Trophoblast cell (in vitro differentiated cells and primary cell): ENCODE data around the gene AMBRA1.
"Not testable (repeated sequence)": the region's sequence is repeated elsewhere in the genome, so short reads cannot be mapped to it uniquely, and the experiment has no call there.

Experiments
- DNase-seq, 2 donors: peaks; one replicate each; pipeline ENCODE4 v3.0.0-alpha.2; 2016
- H2AFZ ChIP-seq: 2 replicates; pipeline ENCODE4 v1.6.1; 2013; ENCODE audit warnings: low read length, moderate library complexity, mild to moderate bottlenecking; ENCODE audit not compliant: insufficient read depth, poor library complexity
- H2AK5ac ChIP-seq: 2 replicates; pipeline ENCODE4 v1.6.1; 2013; ENCODE audit warnings: mild to moderate bottlenecking, low read length
- H2BK120ac ChIP-seq: 2 replicates; pipeline ENCODE4 v1.6.1; 2013; ENCODE audit warnings: low read length, mild to moderate bottlenecking, moderate library complexity; ENCODE audit not compliant: insufficient read depth, poor library complexity
- H2BK12ac ChIP-seq: 2 replicates; pipeline ENCODE4 v1.6.1; 2013; ENCODE audit warnings: mild to moderate bottlenecking, low read length, moderate library complexity
- H2BK5ac ChIP-seq: 2 replicates; pipeline ENCODE4 v1.6.1; 2013; ENCODE audit warnings: low read length, low read depth, moderate library complexity, mild to moderate bottlenecking; ENCODE audit not compliant: poor library complexity
- H3K14ac ChIP-seq: 2 replicates; pipeline ENCODE4 v1.6.1; 2013; ENCODE audit warnings: mild to moderate bottlenecking, low read length
- H3K18ac ChIP-seq: 2 replicates; pipeline ENCODE4 v1.6.1; 2013; ENCODE audit warnings: mild to moderate bottlenecking, low read length
- H3K23ac ChIP-seq: 2 replicates; pipeline ENCODE4 v1.6.1; 2013; ENCODE audit warnings: low read length
- H3K27ac ChIP-seq: 2 replicates; pipeline ENCODE4 v1.5.1; 2013; ENCODE audit warnings: low read depth, mild to moderate bottlenecking, inconsistent platforms, low read length, moderate library complexity
- H3K27me3 ChIP-seq: 2 replicates; pipeline ENCODE4 v1.6.1; 2013; ENCODE audit warnings: inconsistent platforms, mild to moderate bottlenecking, low read length, moderate library complexity; ENCODE audit not compliant: insufficient read depth
- H3K36me3 ChIP-seq, 2 experiments: 1 replicate in 1 of 2; 2 replicates in 1 of 2; pipeline ENCODE4 v1.6.1; 2013; ENCODE audit warnings: low read length in 2 of 2, mild to moderate bottlenecking in 2 of 2, moderate library complexity in 1 of 2; ENCODE audit not compliant: insufficient read depth in 2 of 2, control insufficient read depth in 1 of 2
- H3K4ac ChIP-seq: 2 replicates; pipeline ENCODE4 v1.6.1; 2013; ENCODE audit warnings: low read depth, mild to moderate bottlenecking, low read length, moderate library complexity
- H3K4me1 ChIP-seq, 2 experiments: 1 replicate in 1 of 2; 2 replicates in 1 of 2; pipeline ENCODE4 v1.6.1; 2013; ENCODE audit warnings: low read length in 2 of 2, mild to moderate bottlenecking in 2 of 2, moderate library complexity in 1 of 2; ENCODE audit not compliant: insufficient read depth in 2 of 2, control insufficient read depth in 1 of 2
- H3K4me2 ChIP-seq: 2 replicates; pipeline ENCODE4 v1.6.1; 2013; ENCODE audit warnings: inconsistent platforms, mild to moderate bottlenecking, low read length, moderate library complexity
- H3K4me3 ChIP-seq: 2 replicates; pipeline ENCODE4 v1.5.1; 2013; ENCODE audit warnings: mild to moderate bottlenecking, low read depth, low read length, inconsistent platforms
- H3K79me1 ChIP-seq: one replicate; pipeline ENCODE4 v1.6.1; 2013; ENCODE audit warnings: low read length
- H3K79me2 ChIP-seq: 2 replicates; pipeline ENCODE4 v1.6.1; 2013; ENCODE audit warnings: low read length, mild to moderate bottlenecking; ENCODE audit not compliant: control insufficient read depth, insufficient read depth, poor library complexity
- H3K9ac ChIP-seq: 2 replicates; pipeline ENCODE4 v1.6.1; 2013; ENCODE audit warnings: mild to moderate bottlenecking, low read length
- H3K9me3 ChIP-seq: 2 replicates; pipeline ENCODE4 v1.6.1; 2013; ENCODE audit warnings: low read depth, mild to moderate bottlenecking, control low read depth, inconsistent platforms, low read length; ENCODE audit not compliant: insufficient read depth
- H4K12ac ChIP-seq: 2 replicates; pipeline ENCODE4 v1.6.1; 2013; ENCODE audit warnings: low read depth, mild to moderate bottlenecking, low read length, moderate library complexity
- H4K8ac ChIP-seq: 2 replicates; pipeline ENCODE4 v1.6.1; 2013; ENCODE audit warnings: low read depth, mild to moderate bottlenecking, low read length, moderate library complexity
- H4K91ac ChIP-seq: one replicate; pipeline ENCODE4 v1.6.1; 2013; ENCODE audit warnings: low read depth, mild to moderate bottlenecking, low read length, moderate library complexity
- WGBS: extraction: QIAGEN DNeasy Blood & Tissue Kit; methylation state at CpG from one replicate; pipeline ENCODE4 v1.1.7; 2013; ENCODE audit warnings: missing lambda C conversion rate; ENCODE audit not compliant: insufficient read length, insufficient coverage; ENCODE audit errors: extremely low coverage; 5-methylcytosine and 5-hydroxymethylcytosine counted together

AMBRA1 gene

GRCh38 chr11:46371262-46371661, 222.6 kb downstream of the AMBRA1 start:
- H3K4me1 ChIP-seq, H3K4ac ChIP-seq, DNase-seq, H2AK5ac ChIP-seq, H4K12ac ChIP-seq, H3K27ac ChIP-seq, H3K9ac ChIP-seq, H3K79me2 ChIP-seq, H2AFZ ChIP-seq, H3K27me3 ChIP-seq, H3K23ac ChIP-seq, H3K4me3 ChIP-seq, H2BK12ac ChIP-seq, H3K79me1 ChIP-seq, H3K9me3 ChIP-seq, H2BK120ac ChIP-seq, H3K14ac ChIP-seq, H2BK5ac ChIP-seq, H3K4me2 ChIP-seq, H4K91ac ChIP-seq, H3K18ac ChIP-seq, H4K8ac ChIP-seq: not testable (repeated sequence)
- H3K36me3 ChIP-seq = peaks cover 71% of the 10 kb centered on the region in 2 experiments
- WGBS = no CpG with 5 or more reads among the region's 19 CpGs

DNA sequence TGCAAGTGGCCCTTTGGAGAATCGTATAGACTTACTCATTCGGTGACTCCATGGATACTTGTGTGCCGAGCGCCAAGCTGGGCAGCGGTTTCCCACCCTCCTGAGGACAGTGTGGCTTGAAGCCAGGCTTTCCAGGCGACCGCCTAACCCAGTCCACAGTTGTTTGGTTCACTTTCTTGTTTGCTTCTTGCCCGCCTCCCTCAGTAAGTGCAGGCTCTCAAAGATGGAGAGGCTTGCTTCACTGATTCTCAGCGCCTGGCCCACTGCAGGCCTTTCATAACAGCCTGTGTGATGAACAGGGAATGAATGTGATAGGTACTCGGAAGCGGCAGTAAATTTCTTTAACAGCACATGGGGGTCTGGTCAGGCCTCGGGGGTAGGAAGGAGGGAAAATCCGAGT, 223.6 kb downstream of the AMBRA1 start:
- Histone ChIP-seq H3K18ac (no peak overlapping the region), H3K4me3 (no peak overlapping the region), H4K91ac (no peak overlapping the region), H4K8ac (no peak overlapping the region), H3K23ac (no peak overlapping the region), H3K4me2 (no peak overlapping the region), H2BK120ac (no peak overlapping the region), H3K4me1 (peaks cover 0 to 6% of the 10 kb centered on the region in 2 experiments), H2AFZ (no peak overlapping the region), H3K14ac (no peak overlapping the region), H3K79me1 (no peaks in the 10 kb centered on the region), H2AK5ac (no peak overlapping the region), H4K12ac (no peak overlapping the region), H3K79me2 (no peaks in the 10 kb centered on the region), H3K36me3 (peaks cover 61 to 63% of the 10 kb centered on the region in 2 experiments), H3K4ac (no peak overlapping the region), H3K27ac (no peak overlapping the region), H3K9ac (no peak overlapping the region), H2BK5ac (no peak overlapping the region), H3K27me3 (no peaks in the 10 kb centered on the region), H3K9me3 (peaks cover 3% of the 10 kb centered on the region), H2BK12ac (no peak overlapping the region)
- no peak for DNase-seq
- no CpG with 5 or more reads among the region's 13 CpGs for WGBS

DNA sequence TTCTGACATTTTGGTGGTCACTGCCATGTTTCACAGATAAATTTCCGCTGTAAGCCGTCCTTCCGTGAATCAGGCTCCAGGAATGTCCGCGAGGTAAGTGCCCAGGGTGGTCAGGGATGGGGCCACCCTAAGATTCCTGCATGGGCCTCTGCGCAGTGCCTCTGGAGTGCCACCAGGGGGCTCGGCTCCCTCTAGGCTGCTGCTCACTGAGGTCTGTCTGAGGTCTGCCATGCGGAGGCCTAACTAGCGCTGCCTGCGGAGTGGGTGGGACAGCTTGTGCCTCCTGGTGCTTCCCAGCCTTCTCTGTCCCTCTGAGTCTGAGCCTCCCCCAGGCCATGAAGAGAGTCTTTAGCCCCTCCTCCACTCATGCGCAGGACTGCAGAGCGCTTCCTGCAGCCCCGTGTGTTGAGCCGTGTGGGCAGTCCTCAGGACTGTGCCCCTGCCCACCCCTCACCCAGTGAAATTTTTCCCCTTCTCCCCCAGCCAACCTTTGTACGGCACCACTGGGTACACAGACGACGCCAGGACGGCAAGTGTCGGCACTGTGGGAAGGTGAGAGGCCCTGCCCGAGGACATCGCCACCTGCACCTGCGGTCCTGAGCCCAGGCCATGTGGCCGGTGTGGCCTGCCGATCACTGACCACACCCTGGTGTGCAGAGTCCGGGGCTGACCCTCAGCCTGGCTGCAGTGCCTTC, 224.2 kb downstream of the AMBRA1 start:
- no peak overlapping the region for H3K27ac ChIP-seq
- H3K79me2 ChIP-seq = no peaks in the 10 kb centered on the region
- H3K79me1 ChIP-seq = no peaks in the 10 kb centered on the region
- H3K36me3 ChIP-seq = peaks cover 55 to 57% of the 10 kb centered on the region in 2 experiments
- H3K4me1 ChIP-seq = peaks cover 0 to 6% of the 10 kb centered on the region in 2 experiments
- H3K9me3 ChIP-seq = no peaks in the 10 kb centered on the region
- no peak overlapping the region for H4K12ac ChIP-seq
- H2BK5ac ChIP-seq = no peak overlapping the region
- H2AFZ ChIP-seq = no peak overlapping the region
- H2BK120ac ChIP-seq = no peak overlapping the region
- no peak overlapping the region for H2BK12ac ChIP-seq
- no peak overlapping the region for H3K4ac ChIP-seq
- no peak overlapping the region for H2AK5ac ChIP-seq
- H3K4me2 ChIP-seq = no peak overlapping the region
- no CpG with 5 or more reads among the region's 25 CpGs for WGBS
- no peaks in the 10 kb centered on the region for H3K27me3 ChIP-seq
- H4K91ac ChIP-seq = no peak overlapping the region
- H3K9ac ChIP-seq = no peak overlapping the region
- H3K18ac ChIP-seq = no peak overlapping the region
- DNase-seq = peak; percentile 46 to 58
- H4K8ac ChIP-seq = no peak overlapping the region
- no peak overlapping the region for H3K14ac ChIP-seq
- no peak overlapping the region for H3K4me3 ChIP-seq
- no peak overlapping the region for H3K23ac ChIP-seq

- no peak overlapping the region for H3K14ac ChIP-seq
- H3K4ac ChIP-seq = no peak overlapping the region
- no peak overlapping the region for H2BK12ac ChIP-seq
- no peak for DNase-seq
- H3K18ac ChIP-seq = no peak overlapping the region
- no peak overlapping the region for H3K23ac ChIP-seq
- H2AFZ ChIP-seq = no peak overlapping the region
- peaks cover 2% of the 10 kb centered on the region for H3K79me2 ChIP-seq
- no peaks in the 10 kb centered on the region for H3K27me3 ChIP-seq
- H2AK5ac ChIP-seq = no peak overlapping the region
- WGBS = no CpG with 5 or more reads among the region's 12 CpGs
- H3K9ac ChIP-seq = no peak overlapping the region
- no peak overlapping the region for H2BK5ac ChIP-seq
- H3K4me3 ChIP-seq = no peak overlapping the region
- no peak overlapping the region for H3K27ac ChIP-seq
- no peak overlapping the region for H3K4me2 ChIP-seq
- peaks cover 4 to 12% of the 10 kb centered on the region in 2 experiments for H3K4me1 ChIP-seq
- no peak overlapping the region for H4K91ac ChIP-seq
- H4K12ac ChIP-seq = no peak overlapping the region
- no peak overlapping the region for H4K8ac ChIP-seq
- H3K36me3 ChIP-seq = peaks cover 47 to 49% of the 10 kb centered on the region in 2 experiments
- H2BK120ac ChIP-seq = no peak overlapping the region
- H3K9me3 ChIP-seq = no peaks in the 10 kb centered on the region
- H3K79me1 ChIP-seq = no peaks in the 10 kb centered on the region
Observed at GRCh38 chr11:46367916-46368267, 225.9 kb downstream of the AMBRA1 start.
